22Rv1 (cell line): ENCODE data around the gene EHD4.

Experiments
- H3K27ac ChIP-seq: fragments of 450-650 bp; 2 replicates; pipeline ENCODE4 v1.5.1; 2017
- CTCF ChIP-seq: fragments of 450-650 bp; IDR thresholded peaks from 2 replicates; pipeline ENCODE4 v1.5.1; 2017; ENCODE audit warnings: mild to moderate bottlenecking
- ZFX ChIP-seq: fragments of 450-650 bp; IDR thresholded peaks from 2 replicates; pipeline ENCODE4 v1.6.1; 2017; ENCODE audit warnings: antibody characterized with exemption, borderline replicate concordance

EHD4 gene

GRCh38 chr15:41881550-41881919 is 90.8 kb downstream of the EHD4 start:
- TF ChIP-seq ZFX (no peak), CTCF (no peak)
- no peak overlapping the region for H3K27ac ChIP-seq

- TF ChIP-seq CTCF (no peak), ZFX (no peak)
Observed at GRCh38 chr15:41881086-41881485, 91.3 kb downstream of the EHD4 start.

GRCh38 chr15:41880156-41880877 is 92.0 kb downstream of the EHD4 start:
- H3K27ac ChIP-seq, result no peak overlapping the region
- TF ChIP-seq ZFX (no peak), CTCF (no peak)

More at GRCh38 chr15:41881086-41881485, 91.3 kb downstream of the EHD4 start:
- no peak overlapping the region for H3K27ac ChIP-seq

GRCh38 chr15:41879321-41879845 is 93.0 kb downstream of the EHD4 start:
- TF ChIP-seq ZFX, result no peak
- TF ChIP-seq CTCF, result no peak
- H3K27ac ChIP-seq, result no peak overlapping the region

- TF ChIP-seq ZFX (no peak), CTCF (no peak)
- no peak overlapping the region for H3K27ac ChIP-seq
Observed at GRCh38 chr15:41878355-41878699, 94.0 kb downstream of the EHD4 start.

GRCh38 chr15:41877631-41878354 is 94.6 kb downstream of the EHD4 start:
- no peak overlapping the region for H3K27ac ChIP-seq
- TF ChIP-seq CTCF (no peak), ZFX (no peak)

- H3K27ac ChIP-seq, result no peak overlapping the region
- TF ChIP-seq ZFX (no peak), CTCF (no peak)
Observed at GRCh38 chr15:41876689-41877088, 95.7 kb downstream of the EHD4 start.
